Body of pancreas (tissue), 4 donors: ENCODE measurements around the gene LIPC.

Experiments
- CTCF ChIP-seq, 7 experiments: fragments of 450-650 bp in 4 of 7; fragments of 200-600 bp in 3 of 7; sonication (generic) in 3 of 7; IDR thresholded peaks; one replicate each; pipeline ENCODE4 v1.5.1; 2016 to 2019; ENCODE audit warnings: antibody characterized with exemption in 7 of 7
- POLR2A ChIP-seq, 3 donors: fragments of 450-650 bp; IDR thresholded peaks; one replicate each; pipeline ENCODE4 v1.6.1; 2016; ENCODE audit warnings: antibody characterized with exemption in 3 of 3, mild to moderate bottlenecking in 2 of 3

GRCh38 chr15:58467722-58468423 is 36.1 kb downstream of the LIPC start:
- TF ChIP-seq CTCF (IDR thresholded peaks at IDR 0.05) (no peak), POLR2A (IDR thresholded peaks at IDR 0.05) (no peak)
